K562 (cell line): ENCODE measurements around the gene ACAT2. TPM values are rescaled to one million over a fixed set of nuclear protein-coding genes. Genes with fewer than 3 reads are reported as not detected.

Source experiments
- CHD4 ChIP-seq: fragments of 200-600 bp; sonication (generic); IDR thresholded peaks from 3 replicates; pipeline ENCODE4 v1.6.1; 2012; ENCODE audit warnings: low read depth, mild to moderate bottlenecking, mixed read lengths, low read length, inconsistent platforms; ENCODE audit not compliant: insufficient read depth, insufficient replicate concordance, poor library complexity, severe bottlenecking
- DACH1 ChIP-seq: fragments of 450-650 bp; IDR thresholded peaks from 2 replicates; pipeline ENCODE4 v1.6.1; 2018; ENCODE audit not compliant: partially characterized antibody
- HNRNPL ChIP-seq: fragments of 200-400 bp; formaldehyde crosslinking; IDR thresholded peaks from 2 replicates; pipeline ENCODE4 v1.6.1; 2017; ENCODE audit warnings: low read depth, mild to moderate bottlenecking, low read length
- MITF ChIP-seq: IDR thresholded peaks from 2 replicates; pipeline ENCODE4 v1.6.1; 2014; ENCODE audit warnings: antibody characterized with exemption
- MYBL2 ChIP-seq, 2 experiments: fragments of 450-650 bp in 1 of 2; sonication (generic) in 1 of 2; formaldehyde crosslinking in 1 of 2; IDR thresholded peaks; 2 replicates each; pipeline versions ENCODE4 v1.6.1 to v1.8.1; 2017 to 2022; ENCODE audit warnings: borderline replicate concordance in 1 of 2, inconsistent platforms in 1 of 2, low read depth in 1 of 2, mild to moderate bottlenecking in 1 of 2, missing genetic modification reagents in 1 of 2, moderate library complexity in 1 of 2
- PBX2 ChIP-seq, 2 experiments: IDR thresholded peaks in 1 of 2; conservative IDR thresholded peaks in 1 of 2; 2 replicates each; pipeline ENCODE4 v1.6.1; 2016; ENCODE audit warnings: low read depth in 2 of 2, mild to moderate bottlenecking in 1 of 2, missing compliant biosample characterization in 1 of 2, missing genetic modification characterization in 1 of 2, moderate library complexity in 1 of 2
- PRDM10 ChIP-seq: fragments of 450-650 bp; IDR thresholded peaks from 2 replicates; pipeline ENCODE4 v1.6.1; 2018; ENCODE audit not compliant: partially characterized antibody
- PTTG1 ChIP-seq: fragments of 450-650 bp; IDR thresholded peaks from 2 replicates; pipeline ENCODE4 v1.6.1; 2016; ENCODE audit warnings: low read depth, mild to moderate bottlenecking, missing genetic modification characterization, missing compliant biosample characterization
- PYGO2 ChIP-seq: fragments of 450-650 bp; IDR thresholded peaks from 2 replicates; pipeline ENCODE4 v1.6.1; 2016; ENCODE audit warnings: mild to moderate bottlenecking, missing genetic modification characterization, moderate library complexity, missing compliant biosample characterization
- RB1 ChIP-seq: fragments of 450-650 bp; IDR thresholded peaks from 2 replicates; pipeline ENCODE4 v1.6.1; 2017; ENCODE audit warnings: low read depth, mild to moderate bottlenecking
- SIN3B ChIP-seq: fragments of 450-650 bp; IDR thresholded peaks from 2 replicates; pipeline ENCODE4 v1.6.1; 2017; ENCODE audit warnings: low read depth, mild to moderate bottlenecking, moderate library complexity
- ZKSCAN1 ChIP-seq: fragments of 150-350 bp; IDR thresholded peaks from 2 replicates; pipeline ENCODE4 v1.6.1; 2016; ENCODE audit warnings: low read depth, low read length
- ZNF431 ChIP-seq: sonication (generic); formaldehyde crosslinking; IDR thresholded peaks from 2 replicates; pipeline ENCODE4 v1.8.0; 2022; ENCODE audit warnings: mild to moderate bottlenecking, missing genetic modification reagents
- ZNF561 ChIP-seq: fragments of 450-650 bp; formaldehyde crosslinking; conservative IDR thresholded peaks from 2 replicates; pipeline ENCODE4 v1.4.0; 2020; ENCODE audit warnings: mild to moderate bottlenecking, moderate library complexity
- ZNF57 ChIP-seq: fragments of 450-650 bp; formaldehyde crosslinking; IDR thresholded peaks from 2 replicates; pipeline ENCODE4 v1.4.0; 2020; ENCODE audit warnings: mild to moderate bottlenecking, moderate library complexity
- ZNF740 ChIP-seq, 3 experiments: fragments of 200-800 bp in 1 of 3; sonication (Bioruptor generic) in 1 of 3; sonication (generic) in 1 of 3; formaldehyde crosslinking in 1 of 3; IDR thresholded peaks; 2 replicates each; pipeline versions ENCODE4 v1.6.1 to v1.8.0; 2016 to 2022; ENCODE audit warnings: mild to moderate bottlenecking in 2 of 3, missing compliant biosample characterization in 2 of 3, missing genetic modification characterization in 2 of 3, missing genetic modification reagents in 1 of 3
- polyA plus RNA-seq, 8 experiments: library from polyadenylated mRNA; depleted of rRNA in 4 of 8; stranded (reverse) in 5 of 8; unstranded in 3 of 8; fragments of >200 nt; fragmentation: Nextera tagmentation in 2 of 8; fragmentation: Illumina TruSeq in 1 of 8; extraction: Ambion mirVana in 2 of 8; extraction: Trizol in 1 of 8; gene quantifications; 2 replicates each; pipeline versions ENCODE4 v1.2.1 to v1.2.3, GENCODE V29; 2011 to 2014; ENCODE audit warnings: inconsistent platforms in 1 of 8, missing spikeins in 1 of 8
- total RNA-seq, 7 experiments: library from RNA; depleted of rRNA in 6 of 7; stranded (reverse); fragments of >200 nt in 6 of 7; fragmentation: Illumina TruSeq in 2 of 7; extraction: Trizol in 2 of 7; gene quantifications; 2 replicates each; pipeline versions ENCODE4 v1.2.1 to v1.2.3, GENCODE V29; 2011 to 2021; ENCODE audit warnings: low replicate concordance in 1 of 7

Gene ACAT2
- total and polyA plus RNA-seq, 9 of the 15 experiments (the other 6 are each of a cell fraction or from before 2014, with no cell fraction given) = 63.0 to 309 (median 144) TPM

GRCh38 chr6:159761873-159762680, at the start of gene ACAT2 (continued):
- TF ChIP-seq PRDM10 (peak; percentile 98), MYBL2 (IDR thresholded peaks at IDR 0.05; ENCODE audit: low read depth) (no peak), MYBL2 (CRISPR knock-in tag; IDR thresholded peaks at IDR 0.05; ENCODE audit: borderline replicate concordance) (no peak), HNRNPL (no peak), PBX2 (CRISPR knock-in tag; IDR thresholded peaks at IDR 0.05; ENCODE audit: low read depth) (no peak), PBX2 (tag; conservative IDR thresholded peaks at IDR 0.05; ENCODE audit: low read depth) (no peak), CHD4 (no peak), PTTG1 (tag) (no peak), ZNF561 (CRISPR knock-in tag) (no peak), RB1 (peak; percentile 51; the same call in 1 of the 2 replicates), ZNF57 (CRISPR knock-in tag) (no peak), ZNF431 (CRISPR knock-in tag) (no peak), DACH1 (no peak), ZKSCAN1 (peak; percentile 39; the same call in 1 of the 2 replicates), PYGO2 (tag) (no peak), ZNF740 (CRISPR knock-in tag; IDR thresholded peaks at IDR 0.05) (no peak), ZNF740 (tag; IDR thresholded peaks at IDR 0.05) (no peak), SIN3B (no peak; the same call in 1 of the 2 replicates), MITF (no peak)
